ENCODE results near the gene PLA2G12A.
"Not testable (repeated sequence)": the region's sequence is repeated elsewhere in the genome, so short reads cannot be mapped to it uniquely, and the experiment has no call there.

The PLA2G12A gene

DNA sequence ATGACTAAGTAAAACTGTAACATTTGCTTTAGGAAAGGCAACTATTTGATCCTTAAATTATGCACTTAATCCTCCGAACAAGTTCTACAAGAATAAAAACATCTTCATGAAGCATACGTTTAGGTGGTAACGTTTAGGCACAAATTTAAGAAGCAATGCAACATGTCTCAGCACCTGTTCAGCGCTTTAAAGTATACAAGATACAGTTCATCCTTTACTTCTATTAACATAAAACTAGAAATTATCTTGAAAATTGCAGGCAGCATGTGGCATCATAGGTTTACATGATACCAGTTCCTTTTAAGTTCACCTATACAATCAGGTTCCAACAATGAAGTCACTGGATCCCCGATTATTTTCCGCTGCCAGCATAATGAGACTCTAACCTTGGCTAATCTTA is 1.5 kb downstream of the PLA2G12A start:
- FAIRE-seq: no peak

DNA sequence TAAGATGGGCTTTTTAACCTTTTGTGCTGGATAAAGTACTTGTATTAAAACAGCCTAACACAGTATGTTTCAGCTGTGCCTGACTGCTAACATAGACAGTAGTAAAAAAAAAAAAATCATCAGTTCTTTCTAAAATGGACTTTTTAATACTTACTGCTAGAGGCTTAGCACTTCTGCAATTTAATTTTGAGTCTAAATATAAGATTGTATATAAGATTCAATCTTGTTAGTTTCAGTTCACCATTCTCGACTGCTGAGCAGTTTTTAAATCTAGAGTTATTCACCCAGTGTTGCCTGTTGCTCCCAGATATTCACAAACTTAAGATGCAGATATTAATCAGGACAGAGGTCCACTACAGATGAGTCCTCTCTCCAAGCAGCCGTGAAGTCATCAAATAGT is 6.8 kb downstream of the PLA2G12A start:
- FAIRE-seq: no peak

DNA sequence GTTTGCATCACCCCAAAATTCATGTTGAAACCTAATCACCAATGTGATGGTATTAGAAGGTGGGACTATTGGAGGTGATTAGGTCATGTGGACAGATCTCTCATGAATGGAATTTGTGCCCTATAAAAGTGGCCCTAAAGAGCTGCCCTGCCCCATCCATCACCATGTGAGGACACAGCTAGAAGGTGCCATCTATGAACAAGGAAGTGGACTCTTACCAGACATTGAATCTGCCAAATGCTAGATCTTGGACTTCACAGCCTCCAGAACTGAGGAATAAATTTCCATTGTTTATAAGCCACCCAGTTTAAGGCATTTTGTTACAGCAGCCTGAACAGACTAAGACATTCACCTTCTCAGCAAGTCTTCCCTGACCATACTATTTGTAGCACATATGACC is 7.5 kb downstream of the PLA2G12A start:
- no peak for FAIRE-seq

DNA sequence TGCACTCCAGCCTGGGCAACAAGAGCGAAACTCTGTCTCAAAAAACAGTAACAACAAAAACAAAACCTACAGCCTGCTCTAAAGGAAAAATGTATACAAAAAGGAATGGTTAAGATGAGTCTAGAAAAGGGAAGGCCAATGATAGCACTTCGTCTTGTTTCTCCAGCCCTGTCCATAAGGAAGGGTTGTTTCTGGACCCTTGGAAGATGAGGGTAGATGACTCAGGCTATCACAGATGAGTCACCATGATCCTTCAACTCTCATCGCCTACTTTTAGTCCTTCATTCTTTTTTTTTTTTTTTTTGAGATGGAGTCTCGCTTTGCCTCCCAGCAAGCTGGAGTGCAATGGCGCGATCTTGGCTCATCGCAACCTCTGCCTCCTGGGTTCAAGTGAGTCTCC is 8.8 kb downstream of the PLA2G12A start:
- FAIRE-seq: no peak

DNA sequence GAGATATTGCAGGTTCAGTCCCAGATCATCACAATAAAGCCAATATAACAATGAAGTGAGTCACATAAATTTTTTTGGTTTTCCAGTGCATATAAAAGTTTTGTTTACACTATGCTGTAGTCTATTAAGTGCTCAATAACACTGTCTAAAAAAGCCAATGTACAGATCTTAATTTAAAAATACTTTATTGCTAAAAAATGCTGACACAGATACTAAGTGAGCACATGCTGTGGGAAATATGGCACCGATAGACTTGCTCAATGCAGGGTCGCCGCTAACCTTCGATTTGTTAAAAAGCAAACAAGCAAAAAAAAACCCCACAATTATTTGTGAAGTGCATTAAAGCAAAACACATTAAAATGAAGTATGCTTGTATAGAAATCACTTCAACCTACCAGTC is 10.3 kb downstream of the PLA2G12A start:
- FAIRE-seq: no peak

DNA sequence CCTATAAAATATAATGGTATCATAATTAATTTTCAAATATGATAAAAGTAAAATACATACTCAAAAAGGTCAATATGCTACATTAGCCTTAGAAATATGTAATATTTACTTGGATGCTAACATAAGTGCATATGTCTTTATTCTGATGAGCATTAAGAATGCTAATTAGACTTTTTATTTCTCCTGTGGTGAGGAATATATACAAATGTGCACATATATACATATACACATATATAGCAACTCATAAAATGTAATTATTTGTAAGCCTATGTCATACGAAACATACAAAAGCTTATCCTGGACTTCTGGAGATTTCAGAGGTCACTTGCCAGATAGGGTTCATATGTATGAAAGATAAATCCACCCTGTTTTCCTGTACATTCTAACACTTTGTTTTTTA is 11.1 kb downstream of the PLA2G12A start:
- no peak for FAIRE-seq

DNA sequence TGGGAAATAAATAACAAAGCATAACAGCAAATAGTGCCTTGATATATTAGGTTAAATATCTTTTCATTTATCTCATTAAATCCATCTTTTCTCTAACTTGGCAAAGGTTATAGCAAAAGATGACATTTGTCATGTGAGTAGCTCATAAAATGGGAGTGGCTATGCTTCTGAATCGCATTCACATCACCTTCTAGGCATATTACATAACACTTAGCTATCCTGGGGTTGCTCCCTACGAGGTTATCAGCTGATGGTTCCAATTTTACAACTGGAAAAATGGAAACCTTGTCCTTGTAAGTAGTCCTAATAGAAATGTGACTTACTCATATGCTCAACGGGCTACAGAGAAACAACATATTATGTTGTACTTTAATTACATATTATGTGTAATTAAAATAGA is 16.4 kb downstream of the PLA2G12A start:
- no peak for FAIRE-seq

DNA sequence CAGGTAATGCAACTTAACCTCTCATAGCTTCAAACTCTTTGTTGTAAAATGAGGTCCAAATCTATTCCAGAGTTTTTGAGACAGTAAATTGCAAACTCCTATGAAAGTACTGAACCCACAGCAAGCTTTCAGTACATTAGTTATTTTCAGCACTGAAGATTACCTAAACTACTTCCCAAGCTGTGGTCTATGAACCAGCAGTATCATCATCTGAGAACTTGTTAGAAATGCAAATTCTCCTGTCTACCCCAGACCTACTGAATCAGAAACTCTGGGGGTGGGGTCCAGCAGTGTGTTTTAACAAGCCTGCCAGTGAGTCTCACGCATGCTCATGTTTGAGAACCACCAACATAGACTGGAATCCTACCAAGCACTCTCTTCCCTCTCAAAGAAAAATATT is 20.9 kb downstream of the PLA2G12A start:
- FAIRE-seq: no peak

DNA sequence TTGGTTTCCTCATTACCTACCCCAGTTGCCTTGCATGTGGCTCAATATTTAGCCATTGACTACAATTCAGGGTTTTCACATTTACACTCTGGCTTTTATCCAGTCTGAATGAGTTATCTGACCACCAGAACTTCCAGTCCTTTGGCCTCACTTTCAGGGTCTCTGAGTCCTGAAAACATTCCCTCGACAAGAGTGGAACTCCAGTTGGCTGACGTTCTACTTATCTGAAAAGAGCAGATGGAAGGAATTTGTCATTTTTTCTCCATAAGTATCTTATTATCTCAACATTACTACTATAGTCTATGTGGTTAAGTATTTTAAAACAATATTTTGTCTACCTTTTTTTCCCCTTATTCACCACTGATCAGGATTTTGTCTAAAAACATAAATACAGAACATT is 21.4 kb downstream of the PLA2G12A start:
- no peak for FAIRE-seq

DNA sequence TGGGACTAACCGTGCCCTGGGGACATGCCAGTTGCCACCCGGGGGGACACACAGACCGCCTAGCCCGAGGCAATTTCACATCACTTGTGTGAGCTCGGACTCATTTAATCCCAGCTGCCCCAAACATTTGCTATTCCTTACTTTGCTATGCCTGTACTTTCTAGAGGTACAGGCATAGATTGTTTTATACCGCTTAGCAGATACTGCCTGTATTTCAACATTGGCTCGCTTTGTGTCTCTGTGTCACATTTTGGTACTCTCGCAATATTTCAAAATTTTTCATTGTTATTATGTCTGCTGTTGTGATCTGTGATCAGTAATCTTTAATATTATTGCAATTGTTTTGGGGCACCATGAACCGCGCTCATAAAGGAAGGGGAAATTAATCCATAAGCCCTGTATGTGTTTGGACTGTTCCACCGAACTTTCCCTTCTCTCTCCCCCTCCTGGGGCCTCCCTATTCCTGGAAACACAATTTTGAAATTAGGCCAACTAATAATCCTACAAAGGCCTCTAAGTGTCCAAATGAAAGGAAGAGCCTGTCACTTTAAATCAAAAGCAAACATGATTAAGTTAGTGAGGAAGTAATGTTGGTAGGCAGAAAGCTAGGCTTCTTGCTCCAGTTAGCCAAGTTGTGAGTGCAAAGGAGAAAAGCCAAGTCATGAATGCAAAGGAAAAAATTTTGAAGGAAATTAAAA is 26.1 kb downstream of the PLA2G12A start:
- no peak for FAIRE-seq

DNA sequence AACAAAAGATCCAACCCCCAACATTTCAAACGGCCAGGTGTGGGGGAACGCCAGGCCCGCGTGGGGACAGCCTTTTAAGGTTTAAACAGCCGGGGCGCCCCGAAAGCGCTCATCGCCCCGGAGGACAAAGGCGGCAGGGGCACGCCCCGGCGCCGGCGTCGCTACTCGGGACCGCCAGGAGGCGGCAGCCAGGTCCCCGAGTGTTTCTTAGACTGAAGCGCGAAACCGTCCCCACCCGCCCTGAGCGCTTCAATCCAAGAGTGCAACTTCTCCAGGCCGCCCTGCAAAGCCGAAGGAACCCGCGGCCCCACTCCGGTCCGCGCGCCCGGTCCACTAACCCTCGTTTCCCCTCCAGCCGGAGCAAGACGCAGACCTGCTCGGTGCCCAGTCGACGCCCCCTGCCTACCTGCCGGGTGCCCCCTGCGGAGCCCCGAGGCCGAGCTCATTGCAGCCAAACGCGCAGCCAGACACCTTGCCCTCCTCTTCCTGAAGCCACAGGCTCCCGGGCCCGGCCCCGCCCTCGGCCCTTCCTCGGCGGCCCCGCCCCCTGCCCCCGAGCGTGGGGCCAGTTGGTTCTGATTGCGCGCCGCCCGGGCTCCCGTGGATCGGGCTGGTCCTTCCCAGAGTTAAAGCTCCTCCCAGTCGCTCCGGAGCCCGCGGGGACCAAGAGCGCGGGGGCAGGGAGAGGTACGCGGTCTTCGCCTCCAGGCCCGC is 26.8 kb downstream of the PLA2G12A start, which contains the start of gene CASP6:
Gene CASP6, minus strand, starts transcription at position 496 of the 714 bp plus-strand sequence. Its CDS starts 50 bp downstream, at position 446.
- FAIRE-seq: no peak

DNA sequence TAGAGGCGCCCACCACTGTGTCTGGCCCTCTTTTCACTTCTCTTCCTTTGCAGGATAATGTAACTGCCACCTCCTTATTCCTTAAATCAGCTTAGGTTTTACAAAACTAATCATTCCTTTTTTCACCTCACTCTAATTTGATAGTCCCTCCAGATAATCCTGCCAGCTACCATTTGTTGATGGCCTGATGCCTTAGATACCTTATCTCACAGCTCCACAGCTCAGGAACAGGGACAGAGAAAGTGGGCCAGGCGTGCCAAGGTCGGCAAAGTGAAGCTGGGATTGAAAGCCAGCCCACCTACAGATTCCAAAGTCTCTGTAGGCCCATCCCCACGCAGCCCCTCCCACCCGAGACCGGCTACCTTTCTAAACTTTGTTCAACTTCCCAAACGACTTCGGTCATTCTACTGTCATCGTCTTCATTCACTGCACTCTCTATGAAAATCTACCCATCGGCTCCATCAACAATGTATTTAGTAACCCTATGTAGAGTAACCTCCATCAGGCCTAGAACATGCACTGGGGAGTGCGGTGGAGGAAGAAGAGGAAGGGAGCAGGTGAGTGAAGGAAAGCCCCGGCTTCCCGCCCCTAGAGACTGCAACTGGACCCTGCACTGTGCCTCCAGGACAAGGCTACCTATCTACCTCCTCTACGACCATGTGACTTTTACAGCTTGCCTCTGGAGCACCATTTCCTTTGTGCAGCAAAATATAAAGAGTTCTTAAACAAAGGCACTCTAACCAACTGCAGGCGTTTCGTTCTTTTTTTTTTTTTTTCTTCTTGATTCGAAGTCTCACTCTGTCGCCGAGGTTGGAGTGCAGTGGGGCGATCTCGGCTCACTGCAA is 28.1 kb downstream of the PLA2G12A start:
- FAIRE-seq: no peak

DNA sequence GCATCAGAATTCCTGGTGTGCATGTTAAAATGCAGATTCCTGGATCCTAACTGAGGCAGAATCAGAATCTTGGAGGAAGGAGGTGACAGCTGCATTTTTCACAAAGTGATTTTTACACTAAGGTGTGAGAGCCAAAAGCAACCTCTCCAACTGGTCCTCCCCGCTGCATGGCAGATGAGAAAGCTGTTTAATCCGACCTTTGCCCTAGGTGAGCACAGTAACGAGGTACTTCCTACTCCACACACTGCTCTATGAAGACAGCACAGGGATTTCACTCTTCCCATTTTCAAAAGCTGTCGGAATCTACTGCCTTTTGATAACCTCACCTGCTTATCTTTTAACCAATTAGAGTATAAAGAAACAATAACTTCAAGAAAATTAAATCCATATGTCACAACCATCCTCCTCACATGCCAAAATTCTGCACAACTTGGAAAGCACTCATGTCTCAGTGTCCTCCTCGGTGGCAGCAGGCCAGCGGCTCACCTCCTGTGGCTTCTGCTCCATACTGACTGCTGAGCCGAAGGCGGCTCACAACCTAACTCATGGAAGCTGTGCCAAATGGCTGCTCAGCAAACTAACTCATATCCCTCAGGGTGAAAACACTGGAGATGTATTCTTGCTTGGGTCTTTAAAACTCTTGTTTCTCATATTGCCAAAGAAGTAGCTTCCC is 30.2 kb downstream of the PLA2G12A start:
- no peak for FAIRE-seq

DNA sequence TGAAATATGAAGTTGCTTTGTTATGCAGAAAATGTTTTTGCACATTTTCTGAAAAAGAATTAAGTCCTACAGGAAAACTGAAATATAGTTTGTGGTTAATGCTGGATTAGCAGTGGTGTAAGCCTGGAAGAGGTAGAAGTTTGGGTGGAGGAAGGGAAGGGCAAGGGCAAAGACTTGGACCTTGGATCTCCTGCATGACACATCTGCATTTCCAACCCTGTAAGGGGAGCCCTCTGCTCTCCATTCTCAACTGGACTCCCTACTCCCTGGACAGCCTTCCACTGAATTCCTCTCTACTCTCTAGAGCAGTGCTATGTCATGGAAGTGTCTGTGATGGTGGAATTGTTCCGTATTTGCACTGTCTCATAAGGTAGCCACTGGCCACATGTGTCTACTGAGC is 31.2 kb downstream of the PLA2G12A start:
- FAIRE-seq: no peak

DNA sequence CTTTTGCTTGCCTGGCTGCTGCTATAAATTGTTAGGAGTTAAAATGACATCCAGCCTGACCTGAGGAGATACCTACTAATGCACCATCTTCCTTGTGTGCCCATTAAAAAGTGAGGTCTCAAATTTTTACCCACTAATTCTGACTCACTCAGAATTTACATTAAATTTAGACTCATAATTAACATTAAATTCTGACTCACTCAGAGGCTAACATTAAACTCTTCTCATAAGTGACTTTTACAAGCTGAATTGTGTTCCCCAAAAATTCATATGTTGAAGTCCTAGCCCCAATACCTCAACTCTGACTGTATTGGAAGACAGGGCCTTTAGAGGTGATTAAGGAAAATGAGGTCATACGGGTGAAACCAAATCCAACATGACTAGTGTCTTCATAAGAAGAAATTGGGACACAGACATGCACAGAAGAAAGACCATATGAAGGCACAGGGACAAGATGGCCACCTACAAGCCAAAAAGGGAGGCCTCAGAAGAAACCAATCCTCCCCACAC is 38.4 kb downstream of the PLA2G12A start:
- FAIRE-seq: no peak

DNA sequence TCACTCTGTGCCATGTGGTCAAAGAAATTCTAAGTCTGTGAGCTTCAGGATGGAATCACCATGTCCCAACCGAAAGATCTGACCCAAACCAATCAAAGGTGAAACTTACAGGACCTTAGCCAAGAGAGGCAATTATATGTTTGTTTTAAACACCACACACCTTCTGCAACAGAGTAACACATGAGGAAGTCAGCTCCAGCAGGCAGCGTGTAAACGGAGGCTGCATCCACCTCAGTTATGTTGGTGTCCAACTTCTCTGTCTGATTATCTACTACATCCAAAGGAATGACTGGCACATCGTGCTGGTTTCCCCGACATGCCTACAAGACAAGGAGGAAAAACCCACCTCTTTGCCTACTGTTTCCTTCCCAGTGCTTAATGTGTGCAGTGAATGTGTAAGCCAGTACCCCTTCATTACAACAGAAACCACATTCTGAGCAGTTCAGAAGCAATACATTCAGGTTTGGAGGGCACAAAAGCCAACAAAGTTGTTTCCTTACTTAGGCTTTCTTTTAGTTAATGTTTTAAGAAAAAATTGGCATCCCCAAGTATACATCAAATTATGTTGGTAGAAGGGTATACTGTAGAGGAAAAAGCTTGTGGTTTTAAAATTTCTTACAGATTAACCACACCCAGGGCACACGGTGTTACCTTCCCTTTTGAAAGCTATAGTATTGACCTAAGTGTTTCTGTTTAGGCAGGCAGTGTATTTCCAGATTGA is 39.0 kb downstream of the PLA2G12A start:
- FAIRE-seq: no peak

DNA sequence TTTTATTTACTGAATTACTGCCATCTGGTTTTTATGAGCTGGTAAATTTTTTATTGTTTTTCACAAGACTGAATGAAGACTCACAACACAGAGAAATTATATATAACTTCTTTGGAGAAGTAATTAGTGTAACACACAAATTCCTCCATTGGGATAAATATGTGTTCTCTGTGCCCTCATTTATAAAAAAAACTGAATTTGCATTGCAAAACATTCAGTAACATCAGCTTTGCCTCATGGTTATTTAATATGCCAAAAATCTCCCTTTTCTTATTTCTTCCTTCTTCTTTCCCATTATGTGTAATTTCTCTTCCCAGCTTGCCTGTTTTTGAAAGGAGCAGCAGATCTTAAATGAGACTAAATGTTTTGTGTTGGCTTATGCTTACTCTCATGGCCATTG is 45.1 kb downstream of the PLA2G12A start:
- FAIRE-seq: no peak

DNA sequence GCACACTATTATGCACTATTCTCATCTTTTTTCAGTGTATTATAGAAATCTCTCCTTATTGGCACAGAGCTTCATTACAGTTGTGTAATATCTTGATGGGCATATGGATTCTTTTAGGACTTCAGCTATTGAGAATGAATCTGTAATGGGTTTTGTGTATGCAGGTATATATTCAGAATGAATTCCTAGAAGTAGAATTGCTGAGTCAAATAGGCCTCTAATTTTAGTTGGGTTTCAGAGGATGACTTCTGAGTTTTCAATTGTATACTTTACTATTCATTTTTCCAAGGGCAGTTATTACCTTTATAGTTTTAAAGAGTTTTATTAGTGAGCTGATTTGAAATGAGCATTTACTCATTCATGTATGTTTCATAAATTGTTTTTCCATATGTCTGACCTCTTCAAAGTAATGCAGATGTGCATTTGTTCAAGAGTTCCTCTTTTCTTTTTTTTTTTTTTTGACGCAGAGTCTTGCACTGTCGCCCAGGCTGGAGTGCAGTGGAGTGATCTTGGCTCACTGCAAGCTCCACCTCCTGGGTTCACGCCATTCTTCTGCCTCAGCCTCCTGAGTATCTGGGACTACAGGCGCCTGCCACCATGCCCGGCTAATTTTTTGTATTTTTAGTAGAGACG is 46.1 kb downstream of the PLA2G12A start:
- FAIRE-seq: no peak

DNA sequence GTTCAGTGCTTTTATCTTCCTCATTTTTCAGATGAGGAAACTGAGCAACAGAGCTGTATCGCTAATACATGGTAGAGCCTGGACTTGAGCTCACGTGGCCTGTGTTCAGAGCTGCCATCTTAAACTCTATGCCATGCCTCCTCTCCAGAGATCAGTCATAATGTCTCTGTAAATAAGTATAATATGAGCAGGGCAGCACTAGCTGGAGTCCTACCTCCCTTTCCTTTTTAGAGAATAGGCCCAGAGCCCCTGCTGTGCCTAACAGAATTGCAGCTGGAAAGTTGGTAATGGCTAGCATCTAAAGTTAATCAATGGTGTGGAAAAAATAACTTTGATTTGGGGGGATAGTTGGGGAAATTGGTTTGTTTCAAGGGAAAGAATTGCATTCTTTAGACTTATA is 47.0 kb downstream of the PLA2G12A start:
- FAIRE-seq: no peak

DNA sequence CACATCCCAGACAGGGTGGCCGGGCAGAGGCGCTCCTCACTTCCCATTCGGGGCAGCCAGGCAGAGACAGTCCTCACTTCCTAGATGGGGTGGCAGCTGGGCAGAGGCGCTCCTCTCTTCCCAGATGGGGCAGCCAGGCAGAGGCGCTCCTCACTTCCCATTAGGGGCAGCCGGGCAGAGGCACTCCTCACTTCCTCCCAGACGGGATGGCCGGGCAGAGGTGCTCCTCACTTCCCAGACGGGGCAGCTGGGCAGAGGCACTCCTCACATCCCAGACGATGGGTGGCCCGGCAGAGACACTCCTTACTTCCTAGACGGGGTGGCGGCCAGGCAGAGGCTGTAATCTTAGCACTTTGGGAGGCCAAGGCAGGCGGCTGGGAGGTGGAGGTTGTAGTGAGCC is 50.9 kb downstream of the PLA2G12A start:
- FAIRE-seq: not testable (repeated sequence)

DNA sequence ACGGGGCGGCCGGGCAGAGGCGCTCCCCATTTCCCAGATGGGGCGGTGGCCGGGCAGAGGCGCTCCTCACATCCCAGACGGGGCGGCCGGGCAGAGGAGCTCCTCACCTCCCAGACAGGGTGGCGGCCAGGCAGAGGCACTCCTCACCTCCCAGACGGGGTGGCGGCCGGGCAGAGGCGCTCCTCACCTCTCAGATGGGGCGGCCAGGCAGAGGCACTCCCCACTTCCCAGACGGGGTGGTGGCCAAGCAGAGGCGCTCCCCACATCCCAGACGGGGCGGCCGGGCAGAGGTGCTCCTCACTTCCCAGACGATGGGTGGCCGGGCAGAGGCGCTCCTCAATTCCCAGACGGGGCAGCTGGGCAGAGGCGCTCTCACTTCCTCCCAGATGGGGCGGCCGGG is 51.4 kb downstream of the PLA2G12A start:
- FAIRE-seq: not testable (repeated sequence)

DNA sequence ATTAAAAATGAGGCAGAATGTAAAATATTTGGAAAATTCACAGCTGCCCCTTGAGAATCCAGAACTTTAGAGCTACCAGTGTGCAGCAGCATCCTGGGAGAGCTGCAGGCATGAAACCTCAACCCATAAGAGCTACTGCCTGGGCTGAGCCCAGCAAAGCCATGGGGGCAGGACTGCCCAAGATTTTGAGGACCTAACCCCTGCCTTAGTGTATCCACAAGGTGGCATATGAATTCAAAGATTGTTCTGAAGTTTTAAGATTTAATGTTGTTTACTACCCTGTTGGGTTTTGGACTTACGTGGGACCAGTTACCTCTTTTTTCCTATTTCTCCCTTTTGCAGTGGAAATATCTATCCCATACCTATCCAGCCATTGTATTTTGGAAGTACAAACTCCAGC is 53.0 kb downstream of the PLA2G12A start:
- no peak for FAIRE-seq
